HG02571 (cell line): ENCODE results near the gene BAD.

ENCODE experiments used
- ATAC-seq: cut with Tn5 transposase; IDR thresholded peaks from one replicate; pipeline ENCODE4 v1.9.1; 2021; ENCODE audit warnings: mild to moderate bottlenecking, moderate library complexity; ENCODE audit not compliant: unreplicated experiment

The BAD gene

GRCh38 chr11:64246871-64247728 is 37.4 kb downstream of the BAD start, which contains the start of gene PPP1R14B:
Gene PPP1R14B (minus strand): TSS chr11:64246943. CDS start chr11:64246673, 270 bp downstream.
- peak; percentile 32 for ATAC-seq

- ATAC-seq: peak; percentile 7
Observed at GRCh38 chr11:64246621-64246870, 37.9 kb downstream of the BAD start.

DNA sequence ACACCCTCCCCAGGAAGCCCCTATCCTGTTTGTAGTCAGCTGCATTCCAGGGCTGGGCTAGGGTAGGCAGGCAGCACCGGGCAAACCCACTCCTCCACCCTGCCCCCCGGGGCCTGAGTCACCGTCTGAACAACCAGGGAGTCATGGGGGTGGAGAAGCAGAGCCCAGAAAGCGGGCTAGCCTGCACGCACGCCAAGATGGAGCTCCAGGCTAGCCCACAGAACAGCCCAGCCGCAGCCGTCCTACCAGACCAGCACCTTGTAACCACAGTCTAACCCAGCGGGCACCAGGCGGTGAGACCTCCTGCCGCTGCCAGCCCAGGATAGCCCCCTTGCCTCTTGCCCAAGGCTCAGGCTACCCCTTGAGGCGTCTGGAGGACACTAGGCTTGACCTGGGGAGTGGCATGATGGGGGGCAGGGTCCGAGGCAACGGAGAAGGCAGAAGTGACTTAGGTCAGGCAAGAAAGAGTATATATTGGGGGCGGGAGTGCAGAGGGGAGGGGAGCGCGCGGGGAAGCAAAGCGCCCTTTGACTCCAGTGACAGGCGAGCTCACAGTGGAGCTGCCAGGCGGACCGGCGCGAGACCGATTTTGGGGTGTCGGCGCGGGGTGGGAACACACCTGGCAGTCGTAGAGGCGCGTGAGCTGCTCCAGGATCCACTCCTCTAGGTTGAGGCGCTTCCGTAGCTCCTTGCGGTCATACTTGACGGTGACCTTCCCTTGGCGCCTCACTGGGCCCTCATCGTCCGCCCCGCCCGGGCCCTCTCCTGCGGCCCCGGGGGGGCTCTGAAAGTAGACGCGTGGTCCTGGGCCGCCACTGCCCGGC is 38.5 kb downstream of the BAD start:
- ATAC-seq: no peak

- ATAC-seq: no peak
Observed at GRCh38 chr11:64245401-64245796, 39.1 kb downstream of the BAD start.

- ATAC-seq: no peak
Observed at GRCh38 chr11:64244966-64245365, 39.5 kb downstream of the BAD start.

GRCh38 chr11:64244107-64244506 is 40.4 kb downstream of the BAD start:
- ATAC-seq: no peak

GRCh38 chr11:64243236-64243854 is 41.1 kb downstream of the BAD start:
- no peak for ATAC-seq

DNA sequence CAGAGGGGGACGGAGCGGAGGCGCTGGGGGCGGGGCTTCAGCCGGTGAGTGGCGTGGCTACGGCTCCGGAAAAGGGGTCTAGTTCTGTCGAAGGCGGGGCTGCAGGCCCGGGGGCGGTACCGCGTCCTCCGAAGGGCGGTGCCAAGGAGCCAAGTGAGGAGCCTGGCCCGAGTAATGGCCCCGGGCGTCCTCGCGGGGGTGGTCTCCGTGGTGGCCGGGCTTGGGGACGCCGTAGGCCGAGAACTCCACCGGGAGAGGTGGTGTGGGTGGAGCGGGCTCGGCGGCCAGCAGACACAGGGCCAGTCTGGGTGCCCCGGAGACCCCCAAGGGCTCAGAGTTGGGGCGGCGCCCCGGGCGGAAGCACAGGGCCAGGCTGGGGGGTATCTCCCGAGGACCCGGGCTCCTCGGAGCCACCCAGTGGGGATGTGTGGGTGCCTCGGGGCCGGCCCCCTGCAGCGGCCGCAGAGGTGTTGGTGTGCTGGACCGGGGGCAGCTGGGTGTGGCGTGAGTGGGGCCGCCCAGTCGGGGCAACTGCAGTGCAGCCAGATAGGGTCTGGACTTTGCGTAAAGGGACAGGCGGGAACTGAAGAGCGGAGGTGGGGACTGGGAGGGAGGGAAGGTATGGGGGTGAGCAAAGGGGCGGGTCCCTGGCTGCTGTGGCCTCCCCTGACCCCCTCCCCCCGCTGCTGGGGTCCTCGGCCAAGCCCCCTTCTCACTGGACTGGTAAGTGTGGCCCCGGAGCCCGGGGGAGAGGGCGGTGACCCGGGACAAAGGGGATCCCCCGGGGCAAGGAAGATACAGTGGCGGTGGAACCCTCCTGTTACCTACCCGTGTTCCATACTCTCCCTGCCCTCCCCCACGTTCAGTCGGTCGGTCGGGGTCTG is 42.7 kb downstream of the BAD start:
- peak; percentile 47 for ATAC-seq

- peak; percentile 67 for ATAC-seq
Observed at GRCh38 chr11:64241241-64241490, 43.3 kb downstream of the BAD start.

DNA sequence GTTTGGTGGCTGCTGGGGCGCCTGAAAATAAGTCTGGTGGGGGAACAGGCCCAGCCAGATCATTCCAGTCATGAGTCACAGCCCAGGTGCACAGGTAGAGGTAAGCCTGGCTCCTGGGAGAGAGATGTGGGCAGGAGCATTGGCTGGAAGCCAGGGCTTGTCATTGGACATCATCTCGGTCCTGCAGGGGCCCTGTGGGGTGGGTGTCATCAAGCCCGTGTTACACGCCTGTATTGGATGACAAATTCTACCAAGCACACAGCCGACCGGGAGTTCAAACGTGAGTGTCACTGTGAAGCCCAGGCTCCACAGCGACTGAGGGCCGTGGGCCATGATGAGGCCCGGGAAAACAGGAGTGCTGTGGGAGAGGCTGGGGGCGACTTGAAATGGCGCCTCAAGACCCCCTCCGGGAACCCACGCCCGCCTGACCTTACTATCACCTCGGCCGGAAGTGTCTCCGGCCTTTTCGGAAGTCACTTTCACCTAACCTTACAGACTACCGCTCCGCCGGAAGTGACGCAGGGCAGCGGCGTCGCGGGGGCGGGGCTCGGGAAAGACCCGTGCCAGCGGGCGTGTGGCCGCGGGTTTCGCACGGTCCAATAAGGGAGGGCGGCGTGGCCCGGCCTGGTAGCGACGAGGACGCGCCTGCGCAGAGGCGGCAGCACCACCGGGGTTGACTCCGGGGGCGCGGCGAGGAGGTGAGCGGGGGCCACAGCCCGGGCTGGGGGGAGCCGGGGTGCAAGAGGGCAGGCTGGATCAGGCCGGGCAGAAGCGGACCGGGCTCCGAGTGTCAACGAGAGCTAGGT is 43.8 kb downstream of the BAD start, which contains the start of gene FKBP2:
Gene FKBP2, plus strand, starts transcription at position 661 of the 806 bp plus-strand sequence. CDS start 1,293 bp downstream, outside the sequence.
- peak; percentile 49 for ATAC-seq

- no peak for ATAC-seq
Observed at GRCh38 chr11:64239662-64240434, 44.6 kb downstream of the BAD start.

DNA sequence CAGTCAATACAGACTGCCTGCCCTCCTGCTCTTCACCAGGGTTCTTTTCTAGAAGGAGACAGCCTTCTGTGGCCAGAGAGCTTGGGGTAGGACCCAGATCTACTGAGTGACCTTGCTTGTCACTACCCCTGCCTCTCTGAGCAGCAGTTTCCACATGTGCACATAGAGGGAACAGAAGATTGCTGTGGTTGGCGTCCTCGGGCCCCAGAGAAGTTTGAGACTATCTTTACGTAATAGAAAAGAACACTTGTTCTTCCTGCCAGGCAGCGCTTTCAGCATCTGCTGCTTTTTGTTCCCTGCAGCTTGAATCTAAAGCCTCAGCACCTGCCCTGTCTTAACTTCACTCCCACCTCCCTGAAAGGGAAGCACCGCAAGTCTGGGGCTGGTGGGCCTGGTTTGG is 45.5 kb downstream of the BAD start:
- no peak for ATAC-seq

DNA sequence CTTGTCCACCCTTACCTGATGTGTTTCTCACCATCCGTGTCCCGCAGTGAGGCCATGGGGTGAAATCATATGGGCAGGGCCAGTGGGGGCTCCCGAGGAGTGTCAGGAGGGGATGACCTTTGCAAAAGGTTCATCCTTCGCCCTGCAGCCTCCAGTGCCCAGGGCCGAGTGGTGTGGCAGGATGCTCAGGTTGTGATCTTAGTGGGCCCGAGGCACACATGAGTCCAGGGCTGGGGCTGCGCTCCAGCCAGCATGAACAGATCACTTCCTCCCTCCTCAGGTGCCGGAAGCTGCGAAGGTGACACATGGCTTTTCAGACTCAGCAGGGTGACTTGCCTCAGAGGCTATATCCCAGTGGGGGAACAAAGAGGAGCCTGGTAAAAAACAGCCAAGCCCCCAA is 46.4 kb downstream of the BAD start:
- ATAC-seq: no peak

- no peak for ATAC-seq
Observed at GRCh38 chr11:64237484-64237951, 46.9 kb downstream of the BAD start.

GRCh38 chr11:64235437-64236161 is 48.9 kb downstream of the BAD start:
- ATAC-seq: no peak

DNA sequence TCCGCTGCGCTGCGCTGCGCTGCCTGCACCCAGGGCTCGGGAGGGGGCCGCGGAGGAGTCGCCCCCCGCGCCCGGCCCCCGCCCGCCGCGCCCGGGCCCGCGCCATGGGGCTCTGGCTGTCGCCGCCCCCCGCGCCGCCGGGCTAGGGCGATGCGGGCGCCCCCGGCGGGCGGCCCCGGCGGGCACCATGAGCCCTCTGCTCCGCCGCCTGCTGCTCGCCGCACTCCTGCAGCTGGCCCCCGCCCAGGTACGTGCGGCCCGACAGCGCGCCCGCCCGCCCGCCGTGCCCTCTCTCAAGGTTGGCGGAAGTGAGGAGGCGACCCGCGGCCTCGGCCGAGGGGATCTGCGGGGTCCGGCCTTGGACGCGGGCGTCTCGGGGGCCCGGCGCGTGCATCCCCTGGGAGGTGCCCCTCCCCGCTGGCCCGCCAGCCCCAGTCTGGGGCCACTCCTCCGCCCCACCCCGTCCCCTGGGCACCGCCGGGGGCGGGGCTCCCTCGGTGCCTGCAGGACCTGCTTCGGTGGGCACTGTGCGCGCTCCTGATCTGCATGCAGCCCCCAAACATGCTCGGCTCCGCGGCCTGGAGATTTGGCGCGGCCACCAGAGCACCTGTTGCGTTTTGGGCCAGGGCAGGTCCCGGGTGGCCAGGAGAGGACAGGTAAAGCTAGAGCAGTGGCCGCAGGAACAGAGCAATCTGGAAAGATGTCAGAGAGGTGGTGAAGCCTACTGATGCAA is 49.7 kb downstream of the BAD start:
- ATAC-seq: no peak

- peak; percentile 40 for ATAC-seq
Observed at GRCh38 chr11:64233913-64234586, 50.4 kb downstream of the BAD start, which contains the start of gene VEGFB. Gene VEGFB (plus strand): TSS chr11:64234584. CDS start chr11:64234834, 250 bp downstream.
